ENCODE data around the gene KIR2DL3.

Gene KIR2DL3

GRCh38 chr19:54728167-54728566, 10.1 kb upstream of the KIR2DL3 start:
- Histone ChIP-seq H3K9ac (ENCODE audit: low read depth, low read length, poor library complexity) (no peak overlapping the region), H2BK5ac (ENCODE audit: low read length) (no peak overlapping the region), H2BK15ac (ENCODE audit: low read length) (no peak overlapping the region), H3K4me2 (ENCODE audit: insufficient read depth, low read length, poor library complexity, severe bottlenecking) (no peak overlapping the region), H3K9me3 (replicated peaks in 1 of 2; ENCODE audit: control insufficient read depth in 2 of 2, insufficient read depth in 1 of 2, low read depth in 1 of 2, low read length in 2 of 2) (peaks cover 0 to 44% of the 10 kb centered on the region in 2 donors), H3K4me3 (ENCODE audit: low read length in 2 of 2) (peak overlapping the region in 1 of 2 donors; percentile 34), H2BK12ac (ENCODE audit: low read length) (no peak overlapping the region), H2AK5ac (ENCODE audit: low read depth, low read length) (no peak overlapping the region), H3K4me1 (ENCODE audit: control insufficient read depth in 2 of 2, insufficient read depth in 1 of 2, low read depth in 1 of 2, low read length in 2 of 2) (no peaks in the 10 kb centered on the region), H3K4ac (ENCODE audit: low read length) (no peak overlapping the region), H3K27me3 (ENCODE audit: control insufficient read depth in 3 of 3, insufficient read depth in 3 of 3, low read depth in 1 of 3, low read length in 3 of 3) (peaks cover 0 to 10% (median 0%) of the 10 kb centered on the region in 3 experiments), H3K36me3 (replicated peaks in 1 of 2; ENCODE audit: control insufficient read depth in 2 of 2, insufficient read depth in 2 of 2, low read length in 2 of 2) (no peaks in the 10 kb centered on the region), H2BK120ac (ENCODE audit: low read depth, low read length) (no peak overlapping the region), H4K91ac (ENCODE audit: low read depth, low read length, poor library complexity) (no peak overlapping the region), H3K79me1 (ENCODE audit: low read depth, low read length) (no peaks in the 10 kb centered on the region), H3K27ac (replicated peaks; ENCODE audit: low read length) (no peak overlapping the region), H3K23ac (ENCODE audit: low read depth, low read length, poor library complexity) (no peak overlapping the region), H3K18ac (ENCODE audit: low read length) (no peak overlapping the region), H4K8ac (ENCODE audit: low read depth, low read length) (no peak overlapping the region), H2AFZ (ENCODE audit: low read length) (no peak overlapping the region), H3K14ac (ENCODE audit: low read length) (no peak overlapping the region)
- no peak for DNase-seq (ENCODE audit: low spot score)
- WGBS, 2 donors (ENCODE audit: extremely low coverage in 2 of 2, insufficient read length in 2 of 2, insufficient replicate concordance in 1 of 2): no CpG with 5 or more reads among the region's 3 CpGs

DNA sequence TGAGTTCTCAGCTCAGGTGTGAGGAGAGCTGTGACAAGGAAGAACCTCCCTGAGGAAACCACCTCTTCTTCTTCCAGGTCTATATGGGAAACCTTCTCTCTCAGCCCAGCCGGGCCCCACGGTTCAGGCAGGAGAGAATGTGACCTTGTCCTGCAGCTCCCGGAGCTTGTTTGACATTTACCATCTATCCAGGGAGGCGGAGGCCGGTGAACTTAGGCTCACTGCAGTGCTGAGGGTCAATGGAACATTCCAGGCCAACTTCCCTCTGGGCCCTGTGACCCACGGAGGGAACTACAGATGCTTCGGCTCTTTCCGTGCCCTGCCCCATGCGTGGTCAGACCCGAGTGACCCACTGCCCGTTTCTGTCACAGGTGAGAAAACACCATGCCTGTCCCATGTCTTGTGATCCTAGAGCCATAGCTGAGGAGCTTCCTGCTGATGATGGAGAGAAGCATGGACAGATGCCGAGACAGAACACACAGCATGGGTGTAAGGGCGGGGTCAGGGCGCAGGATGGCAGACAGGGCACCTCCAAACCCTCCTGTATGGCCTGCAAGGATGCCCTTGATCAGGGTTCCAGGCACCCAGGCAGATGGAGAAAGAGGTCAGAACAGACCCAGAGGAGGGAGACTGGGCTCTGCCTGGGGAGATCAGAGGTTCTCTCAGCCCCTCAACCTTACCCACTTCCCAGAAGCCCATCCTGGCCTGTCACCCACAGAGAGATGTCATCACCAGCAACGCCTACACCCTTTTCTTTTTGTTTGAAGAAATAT, 8.7 kb upstream of the KIR2DL3 start:
- Histone ChIP-seq H4K91ac (ENCODE audit: low read depth, low read length, poor library complexity) (no peak overlapping the region), H3K27me3 (ENCODE audit: control insufficient read depth in 3 of 3, insufficient read depth in 3 of 3, low read depth in 1 of 3, low read length in 3 of 3) (peaks cover 0 to 16% (median 0%) of the 10 kb centered on the region in 3 experiments), H3K9ac (ENCODE audit: low read depth, low read length, poor library complexity) (no peak overlapping the region), H3K18ac (ENCODE audit: low read length) (no peak overlapping the region), H3K4me3 (ENCODE audit: low read length in 2 of 2) (no peak overlapping the region), H3K9me3 (replicated peaks in 1 of 2; ENCODE audit: control insufficient read depth in 2 of 2, insufficient read depth in 1 of 2, low read depth in 1 of 2, low read length in 2 of 2) (peaks cover 0 to 44% of the 10 kb centered on the region in 2 donors), H2AK5ac (ENCODE audit: low read depth, low read length) (no peak overlapping the region), H3K36me3 (replicated peaks in 1 of 2; ENCODE audit: control insufficient read depth in 2 of 2, insufficient read depth in 2 of 2, low read length in 2 of 2) (no peaks in the 10 kb centered on the region), H2BK12ac (ENCODE audit: low read length) (no peak overlapping the region), H3K14ac (ENCODE audit: low read length) (no peak overlapping the region), H3K4me1 (ENCODE audit: control insufficient read depth in 2 of 2, insufficient read depth in 1 of 2, low read depth in 1 of 2, low read length in 2 of 2) (no peaks in the 10 kb centered on the region), H2BK5ac (ENCODE audit: low read length) (no peak overlapping the region), H3K79me1 (ENCODE audit: low read depth, low read length) (no peaks in the 10 kb centered on the region), H3K4ac (ENCODE audit: low read length) (no peak overlapping the region), H2BK120ac (ENCODE audit: low read depth, low read length) (no peak overlapping the region), H2AFZ (ENCODE audit: low read length) (no peak overlapping the region), H2BK15ac (ENCODE audit: low read length) (no peak overlapping the region), H3K27ac (replicated peaks; ENCODE audit: low read length) (no peak overlapping the region), H3K4me2 (ENCODE audit: insufficient read depth, low read length, poor library complexity, severe bottlenecking) (no peak overlapping the region), H3K23ac (ENCODE audit: low read depth, low read length, poor library complexity) (no peak overlapping the region), H4K8ac (ENCODE audit: low read depth, low read length) (no peak overlapping the region)
- WGBS, 2 donors (ENCODE audit: extremely low coverage in 2 of 2, insufficient read length in 2 of 2, insufficient replicate concordance in 1 of 2): no CpG with 5 or more reads among the region's 15 CpGs
- no peak for DNase-seq (ENCODE audit: low spot score)

DNA sequence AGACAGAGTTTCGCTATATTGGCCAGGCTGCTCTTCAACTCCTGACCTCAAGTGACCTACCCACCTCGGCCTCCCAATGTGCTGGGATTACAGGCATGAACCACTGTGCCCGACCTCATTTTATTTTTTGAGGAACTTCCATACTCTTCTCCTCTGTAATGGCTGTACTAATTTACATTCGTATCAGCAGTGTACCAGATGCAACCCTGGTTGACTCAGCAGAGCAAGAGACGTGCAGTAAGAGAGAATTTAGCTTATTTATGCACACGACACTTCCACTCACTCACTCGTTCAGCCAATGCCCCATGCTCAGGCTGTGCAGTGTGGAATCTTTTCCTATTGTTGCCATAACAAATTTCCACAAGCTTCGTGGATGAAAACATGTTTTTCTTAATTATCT, 7.1 kb upstream of the KIR2DL3 start:
- Histone ChIP-seq H4K91ac (ENCODE audit: low read depth, low read length, poor library complexity) (no peak overlapping the region), H3K18ac (ENCODE audit: low read length) (no peak overlapping the region), H3K36me3 (replicated peaks in 1 of 2; ENCODE audit: control insufficient read depth in 2 of 2, insufficient read depth in 2 of 2, low read length in 2 of 2) (no peaks in the 10 kb centered on the region), H2BK5ac (ENCODE audit: low read length) (no peak overlapping the region), H2AFZ (ENCODE audit: low read length) (no peak overlapping the region), H3K27me3 (ENCODE audit: control insufficient read depth in 3 of 3, insufficient read depth in 3 of 3, low read depth in 1 of 3, low read length in 3 of 3) (peaks cover 0 to 16% (median 0%) of the 10 kb centered on the region in 3 experiments), H3K9ac (ENCODE audit: low read depth, low read length, poor library complexity) (no peak overlapping the region), H2BK12ac (ENCODE audit: low read length) (no peak overlapping the region), H2BK15ac (ENCODE audit: low read length) (no peak overlapping the region), H2BK120ac (ENCODE audit: low read depth, low read length) (no peak overlapping the region), H3K9me3 (replicated peaks in 1 of 2; ENCODE audit: control insufficient read depth in 2 of 2, insufficient read depth in 1 of 2, low read depth in 1 of 2, low read length in 2 of 2) (peaks cover 0 to 36% of the 10 kb centered on the region in 2 donors), H3K14ac (ENCODE audit: low read length) (no peak overlapping the region), H3K4me1 (ENCODE audit: control insufficient read depth in 2 of 2, insufficient read depth in 1 of 2, low read depth in 1 of 2, low read length in 2 of 2) (no peaks in the 10 kb centered on the region), H4K8ac (ENCODE audit: low read depth, low read length) (no peak overlapping the region), H3K4me3 (ENCODE audit: low read length in 2 of 2) (no peak overlapping the region), H3K79me1 (ENCODE audit: low read depth, low read length) (no peaks in the 10 kb centered on the region), H3K4ac (ENCODE audit: low read length) (no peak overlapping the region), H3K4me2 (ENCODE audit: insufficient read depth, low read length, poor library complexity, severe bottlenecking) (no peak overlapping the region), H3K27ac (replicated peaks; ENCODE audit: low read length) (no peak overlapping the region), H3K23ac (ENCODE audit: low read depth, low read length, poor library complexity) (no peak overlapping the region), H2AK5ac (ENCODE audit: low read depth, low read length) (no peak overlapping the region)
- no peak for DNase-seq (ENCODE audit: low spot score)
- WGBS, 2 donors (ENCODE audit: extremely low coverage in 2 of 2, insufficient read length in 2 of 2, insufficient replicate concordance in 1 of 2): no CpG with 5 or more reads among the region's 8 CpGs

DNA sequence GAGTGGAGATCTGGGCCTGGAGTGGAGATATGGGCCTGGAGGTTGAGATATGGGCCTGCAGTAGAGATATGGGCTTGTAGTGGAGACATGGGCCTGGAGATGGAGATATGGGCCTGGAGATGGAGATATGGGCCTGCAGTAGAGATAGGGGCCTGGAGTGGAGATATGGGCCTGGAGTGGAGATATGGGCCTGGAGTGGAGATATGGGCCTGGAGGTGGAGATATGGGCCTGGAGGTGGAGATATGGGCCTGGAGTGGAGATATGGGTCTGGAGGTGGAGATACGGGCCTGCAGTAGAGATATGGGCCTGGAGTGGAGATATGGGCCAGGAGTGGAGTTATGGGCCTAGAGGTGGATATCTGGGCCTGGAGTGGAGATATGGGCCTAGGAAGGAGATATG, 402 bp downstream of the KIR2DL3 start:
- H3K23ac ChIP-seq (ENCODE audit: low read depth, low read length, poor library complexity): no peak overlapping the region
- H3K4me1 ChIP-seq (ENCODE audit: control insufficient read depth in 2 of 2, insufficient read depth in 1 of 2, low read depth in 1 of 2, low read length in 2 of 2): no peaks in the 10 kb centered on the region
- whole genome bisulfite sequencing, 2 donors (ENCODE audit: extremely low coverage in 2 of 2, insufficient read length in 2 of 2, insufficient replicate concordance in 1 of 2): no CpG with 5 or more reads among the region's 1 CpG
- DNase-seq (ENCODE audit: low spot score): no peak
- H3K4me3 ChIP-seq (ENCODE audit: low read length in 2 of 2): no peak overlapping the region
- H3K9me3 ChIP-seq (replicated peaks in 1 of 2; ENCODE audit: control insufficient read depth in 2 of 2, insufficient read depth in 1 of 2, low read depth in 1 of 2, low read length in 2 of 2): peaks cover 0 to 11% of the 10 kb centered on the region in 2 donors
- no peak overlapping the region for H3K4ac ChIP-seq (ENCODE audit: low read length)
- H2AFZ ChIP-seq (ENCODE audit: low read length): no peak overlapping the region
- H3K36me3 ChIP-seq (replicated peaks in 1 of 2; ENCODE audit: control insufficient read depth in 2 of 2, insufficient read depth in 2 of 2, low read length in 2 of 2): no peaks in the 10 kb centered on the region
- no peak overlapping the region for H3K27ac ChIP-seq (replicated peaks; ENCODE audit: low read length)
- H3K18ac ChIP-seq (ENCODE audit: low read length): no peak overlapping the region
- no peak overlapping the region for H4K91ac ChIP-seq (ENCODE audit: low read depth, low read length, poor library complexity)
- no peak overlapping the region for H3K4me2 ChIP-seq (ENCODE audit: insufficient read depth, low read length, poor library complexity, severe bottlenecking)
- H2BK5ac ChIP-seq (ENCODE audit: low read length): no peak overlapping the region
- H2BK120ac ChIP-seq (ENCODE audit: low read depth, low read length): no peak overlapping the region
- H4K8ac ChIP-seq (ENCODE audit: low read depth, low read length): no peak overlapping the region
- no peak overlapping the region for H3K14ac ChIP-seq (ENCODE audit: low read length)
- H2BK12ac ChIP-seq (ENCODE audit: low read length): no peak overlapping the region
- H2AK5ac ChIP-seq (ENCODE audit: low read depth, low read length): no peak overlapping the region
- H2BK15ac ChIP-seq (ENCODE audit: low read length): no peak overlapping the region
- H3K9ac ChIP-seq (ENCODE audit: low read depth, low read length, poor library complexity): no peak overlapping the region
- H3K27me3 ChIP-seq (ENCODE audit: control insufficient read depth in 3 of 3, insufficient read depth in 3 of 3, low read depth in 1 of 3, low read length in 3 of 3): peaks cover 0 to 2% (median 0%) of the 10 kb centered on the region in 3 experiments
- no peaks in the 10 kb centered on the region for H3K79me1 ChIP-seq (ENCODE audit: low read depth, low read length)

All from neuronal stem cell (in vitro differentiated cells).